ENCODE measurements around the gene ULK4. TPM values are rescaled to one million over a fixed set of nuclear protein-coding genes. Genes with fewer than 3 reads are reported as not detected.

The ULK4 gene
- total RNA-seq, 1 experiment from 2014 or later: 4.2 TPM

GRCh38 chr3:41222012-41222411 is 739.9 kb downstream of the ULK4 start:
- ChIA-PET CTCF (no interaction called here), POLR2A (no interaction called here)
- no peaks in the 10 kb centered on the region for H3K9me3 Mint-ChIP-seq (ENCODE audit: unreplicated experiment)
- no peak for DNase-seq
- peaks cover 16% of the 10 kb centered on the region for H3K4me1 Mint-ChIP-seq (ENCODE audit: low read depth, unreplicated experiment)
- no peak overlapping the region for H3K4me3 ChIP-seq (ENCODE audit: low read depth, low read length)
- H3K9me3 ChIP-seq: no peaks in the 10 kb centered on the region
- H3K27me3 ChIP-seq (replicated peaks; ENCODE audit: control insufficient read depth, insufficient read depth, low read length): no peaks in the 10 kb centered on the region
- no peaks in the 10 kb centered on the region for H3K27me3 Mint-ChIP-seq (ENCODE audit: insufficient read depth, unreplicated experiment)
- H3K4me1 ChIP-seq: peaks cover 25% of the 10 kb centered on the region
- H3K36me3 Mint-ChIP-seq (ENCODE audit: insufficient read depth, unreplicated experiment): peaks cover 47% of the 10 kb centered on the region
- intact Hi-C loops (cut with micrococcal nuclease; ENCODE audit: unreplicated experiment): no loop called here
- H3K27ac Mint-ChIP-seq (ENCODE audit: unreplicated experiment): no peak overlapping the region
- no peak for TF ChIP-seq CTCF (IDR thresholded peaks at IDR 0.05; ENCODE audit: insufficient read depth in 1 of 2, low read depth in 1 of 2, low read length in 1 of 2, severe bottlenecking in 1 of 2, unreplicated experiment in 1 of 2)
- BruUV-seq (replicated peaks): no TSS peak
- H3K36me3 ChIP-seq (ENCODE audit: control insufficient read depth, insufficient read depth, low read length): peaks cover 1% of the 10 kb centered on the region; the same call in 1 of the 2 replicates
- no peak overlapping the region for H3K4me3 Mint-ChIP-seq (ENCODE audit: unreplicated experiment)

- H3K27ac Mint-ChIP-seq (ENCODE audit: unreplicated experiment): no peak overlapping the region
- Histone ChIP-seq H3K27me3 (replicated peaks; ENCODE audit: control insufficient read depth, insufficient read depth, low read length) (no peaks in the 10 kb centered on the region), H3K4me3 (ENCODE audit: low read depth, low read length) (no peak overlapping the region), H3K4me1 (peaks cover 34% of the 10 kb centered on the region), H3K36me3 (ENCODE audit: control insufficient read depth, insufficient read depth, low read length) (peaks cover 1% of the 10 kb centered on the region; the same call in 1 of the 2 replicates), H3K9me3 (no peaks in the 10 kb centered on the region)
- no TSS peak for BruUV-seq (replicated peaks)
- POLR2A ChIA-PET: no interaction called here
- no peaks in the 10 kb centered on the region for H3K9me3 Mint-ChIP-seq (ENCODE audit: unreplicated experiment)
- no peaks in the 10 kb centered on the region for H3K27me3 Mint-ChIP-seq (ENCODE audit: insufficient read depth, unreplicated experiment)
- no peak for DNase-seq
- TF ChIP-seq CTCF (IDR thresholded peaks at IDR 0.05; ENCODE audit: insufficient read depth in 1 of 2, low read depth in 1 of 2, low read length in 1 of 2, severe bottlenecking in 1 of 2, unreplicated experiment in 1 of 2): no peak
- CTCF ChIA-PET: no interaction called here
- no peak overlapping the region for H3K4me3 Mint-ChIP-seq (ENCODE audit: unreplicated experiment)
- peaks cover 22% of the 10 kb centered on the region for H3K4me1 Mint-ChIP-seq (ENCODE audit: low read depth, unreplicated experiment)
- H3K36me3 Mint-ChIP-seq (ENCODE audit: insufficient read depth, unreplicated experiment): peaks cover 41% of the 10 kb centered on the region
- intact Hi-C loops (cut with micrococcal nuclease; ENCODE audit: unreplicated experiment): no loop called here
Measured at GRCh38 chr3:41220906-41221677, 740.8 kb downstream of the ULK4 start.

- Mint-ChIP-seq H3K27me3 (ENCODE audit: insufficient read depth, unreplicated experiment) (no peaks in the 10 kb centered on the region), H3K4me1 (ENCODE audit: low read depth, unreplicated experiment) (peaks cover 30% of the 10 kb centered on the region), H3K27ac (ENCODE audit: unreplicated experiment) (no peak overlapping the region), H3K9me3 (ENCODE audit: unreplicated experiment) (no peaks in the 10 kb centered on the region), H3K4me3 (ENCODE audit: unreplicated experiment) (no peak overlapping the region), H3K36me3 (ENCODE audit: insufficient read depth, unreplicated experiment) (peaks cover 26% of the 10 kb centered on the region)
- ChIA-PET POLR2A (no interaction called here), CTCF (no interaction called here)
- Histone ChIP-seq H3K4me1 (peaks cover 42% of the 10 kb centered on the region), H3K4me3 (ENCODE audit: low read depth, low read length) (no peak overlapping the region), H3K9me3 (no peaks in the 10 kb centered on the region), H3K27me3 (replicated peaks; ENCODE audit: control insufficient read depth, insufficient read depth, low read length) (no peaks in the 10 kb centered on the region), H3K36me3 (ENCODE audit: control insufficient read depth, insufficient read depth, low read length) (no peaks in the 10 kb centered on the region)
- BruUV-seq (replicated peaks): no TSS peak
- DNase-seq: no peak
- intact Hi-C loops (cut with micrococcal nuclease; ENCODE audit: unreplicated experiment): no loop called here
- TF ChIP-seq CTCF (IDR thresholded peaks at IDR 0.05; ENCODE audit: insufficient read depth in 1 of 2, low read depth in 1 of 2, low read length in 1 of 2, severe bottlenecking in 1 of 2, unreplicated experiment in 1 of 2): no peak
Measured at GRCh38 chr3:41219424-41219823, 742.5 kb downstream of the ULK4 start.
